ENCODE measurements around the gene NT5DC3.

The NT5DC3 gene

DNA sequence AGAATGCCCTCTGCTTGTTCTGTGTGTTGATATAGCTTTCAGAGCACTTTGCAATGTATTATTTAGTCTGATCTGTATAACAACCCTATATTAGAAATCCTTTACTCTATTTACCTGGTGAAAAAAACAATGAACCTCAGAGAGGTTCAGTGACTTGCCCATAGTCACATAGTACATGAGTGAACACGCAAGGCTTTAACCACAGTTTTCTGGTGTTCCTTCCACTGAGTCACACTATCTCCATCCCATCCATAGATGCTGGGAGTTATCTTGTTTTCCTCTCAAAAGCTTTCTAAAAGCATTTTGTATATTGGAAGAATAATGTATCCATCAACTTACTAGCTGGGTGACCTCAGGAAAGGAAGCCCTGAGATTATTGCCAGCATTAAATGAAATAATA, 104.5 kb downstream of the NT5DC3 start:
- no peak for DNase-seq

DNA sequence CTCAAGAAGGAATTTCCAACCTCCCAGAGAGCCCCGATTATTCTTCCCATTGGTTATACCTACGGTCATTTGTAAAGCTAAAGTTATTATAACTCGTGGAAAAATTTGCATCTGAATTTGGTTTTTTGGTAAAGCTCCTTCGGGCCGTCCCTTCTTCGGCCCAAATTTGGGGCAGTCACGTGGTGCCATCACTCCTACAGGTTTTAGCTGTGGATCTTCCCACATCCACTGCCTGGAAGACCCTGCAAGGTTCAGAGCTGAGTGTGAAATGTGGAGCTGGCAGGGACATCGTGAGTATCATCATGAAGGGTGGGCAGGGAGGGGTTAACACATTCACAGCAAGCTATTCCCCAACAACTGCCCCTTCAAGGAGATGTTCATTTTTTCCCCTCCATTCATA, 105.7 kb downstream of the NT5DC3 start:
- no peak for DNase-seq

GRCh38 chr12:103734863-103735262, 106.2 kb downstream of the NT5DC3 start:
- DNase-seq, result no peak

DNA sequence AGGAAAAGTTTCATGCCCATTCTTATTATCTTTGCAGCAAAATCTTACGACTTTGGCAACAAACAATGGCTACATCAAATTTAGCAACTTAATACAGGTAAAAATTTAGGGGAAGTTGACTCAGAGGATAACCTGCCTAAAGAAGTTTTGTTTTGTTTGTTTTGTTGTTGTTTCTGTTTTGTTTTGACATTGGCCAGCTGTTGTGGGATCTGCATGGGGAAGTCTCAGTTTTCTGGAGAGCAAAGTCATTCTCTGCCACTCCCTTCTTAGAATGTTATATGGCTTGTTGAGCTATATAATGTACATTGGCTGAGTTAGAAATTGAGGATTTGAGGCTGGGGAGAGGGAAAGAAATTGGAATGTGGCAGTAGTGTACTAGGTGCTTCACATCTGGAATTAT, 109.5 kb downstream of the NT5DC3 start:
- DNase-seq, result no peak

GRCh38 chr12:103729499-103729898, 111.5 kb downstream of the NT5DC3 start:
- DNase-seq, result no peak

- no peak for DNase-seq
These were observed 112.7 kb downstream of the NT5DC3 start for GRCh38 chr12:103728323-103728722.

DNA sequence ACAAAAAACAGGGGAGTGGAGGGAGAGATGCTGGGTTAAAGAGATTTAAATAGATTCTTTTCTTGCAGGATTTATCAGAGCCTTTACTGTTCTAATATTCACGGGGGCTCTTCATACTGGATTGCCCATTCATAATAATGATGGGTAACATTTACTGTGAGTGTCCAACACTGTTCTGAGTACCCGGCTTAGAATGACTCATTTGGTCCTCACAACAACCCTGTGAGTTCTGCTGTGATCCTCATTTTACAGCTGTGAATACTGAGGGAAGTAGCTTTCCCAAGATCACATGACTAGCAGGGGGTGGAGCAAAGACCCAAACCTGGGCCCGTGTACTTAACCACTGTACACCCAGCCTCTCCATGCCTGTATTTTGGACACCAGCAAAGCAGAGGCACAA, 113.4 kb downstream of the NT5DC3 start:
- DNase-seq, result no peak

DNA sequence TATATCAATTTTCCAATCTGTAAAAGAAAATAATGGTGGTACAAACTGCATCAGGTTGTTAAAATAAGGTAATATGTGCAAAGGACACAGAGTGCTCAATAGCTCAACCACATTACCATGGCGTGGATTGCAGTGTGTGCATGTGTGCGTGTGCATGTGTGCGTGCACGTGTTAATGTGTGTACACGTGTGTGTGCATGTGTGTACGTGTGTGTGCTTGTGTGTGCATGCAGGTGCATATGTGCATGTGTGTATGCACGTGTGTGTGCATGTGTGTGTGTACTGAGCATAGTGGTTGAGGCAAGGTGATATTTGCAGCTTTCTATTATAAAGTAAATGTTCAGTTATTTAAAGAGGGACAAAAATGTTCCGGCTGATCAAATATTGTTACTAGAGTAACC, 115.6 kb downstream of the NT5DC3 start:
- DNase-seq, result no peak
